ENCODE data around the gene P2RY8. TPM values are rescaled to one million over a fixed set of nuclear protein-coding genes. Genes with fewer than 3 reads are reported as not detected.

Gene P2RY8
- total RNA-seq, 1 experiment from 2014 or later = not detected

GRCh38 chrX:1511829-1512228 lies 25.2 kb downstream of the P2RY8 start:
- ChIA-PET POLR2A (ENCODE audit: low non-redundant PET) (no interaction called here), CTCF (no interaction called here)
- Histone ChIP-seq H3K4me3 (ENCODE audit: low read depth, low read length, poor library complexity, severe bottlenecking) (no peak overlapping the region), H3K36me3 (ENCODE audit: insufficient read depth, low read length, poor library complexity, severe bottlenecking) (no peaks in the 10 kb centered on the region), H3K27ac (ENCODE audit: low read depth, low read length, poor library complexity, severe bottlenecking) (no peak overlapping the region), H3K9me3 (ENCODE audit: low read depth, low read length, poor library complexity, severe bottlenecking) (no peaks in the 10 kb centered on the region), H3K4me1 (ENCODE audit: insufficient read depth, low read length, poor library complexity, severe bottlenecking) (no peaks in the 10 kb centered on the region), H3K27me3 (replicated peaks; ENCODE audit: insufficient read depth, low read depth, low read length, poor library complexity) (peaks cover 3% of the 10 kb centered on the region)
- BruUV-seq (replicated peaks) = no TSS peak
- DNase-seq (ENCODE audit: low spot score) = no peak
- no peak for TF ChIP-seq EZH2 (IDR thresholded peaks at IDR 0.05; ENCODE audit: borderline replicate concordance, low read depth, low read length, poor library complexity, severe bottlenecking)
- TF ChIP-seq CTCF (conservative IDR thresholded peaks at IDR 0.05; ENCODE audit: low read depth, low read length) = no peak
- intact Hi-C loops (cut with micrococcal nuclease; ENCODE audit: unreplicated experiment) = no loop called here

GRCh38 chrX:1511150-1511549 lies 25.8 kb downstream of the P2RY8 start:
- Histone ChIP-seq H3K27ac (ENCODE audit: low read depth, low read length, poor library complexity, severe bottlenecking) (no peak overlapping the region), H3K4me1 (ENCODE audit: insufficient read depth, low read length, poor library complexity, severe bottlenecking) (no peaks in the 10 kb centered on the region), H3K27me3 (replicated peaks; ENCODE audit: insufficient read depth, low read depth, low read length, poor library complexity) (peaks cover 3% of the 10 kb centered on the region), H3K36me3 (ENCODE audit: insufficient read depth, low read length, poor library complexity, severe bottlenecking) (no peaks in the 10 kb centered on the region), H3K9me3 (ENCODE audit: low read depth, low read length, poor library complexity, severe bottlenecking) (no peaks in the 10 kb centered on the region), H3K4me3 (ENCODE audit: low read depth, low read length, poor library complexity, severe bottlenecking) (no peak overlapping the region)
- intact Hi-C loops (cut with micrococcal nuclease; ENCODE audit: unreplicated experiment) = no loop called here
- no TSS peak for BruUV-seq (replicated peaks)
- no peak for DNase-seq (ENCODE audit: low spot score)
- TF ChIP-seq EZH2 (IDR thresholded peaks at IDR 0.05; ENCODE audit: borderline replicate concordance, low read depth, low read length, poor library complexity, severe bottlenecking) (no peak), CTCF (conservative IDR thresholded peaks at IDR 0.05; ENCODE audit: low read depth, low read length) (no peak)
- CTCF ChIA-PET = no interaction called here
- POLR2A ChIA-PET (ENCODE audit: low non-redundant PET) = no interaction called here

DNA sequence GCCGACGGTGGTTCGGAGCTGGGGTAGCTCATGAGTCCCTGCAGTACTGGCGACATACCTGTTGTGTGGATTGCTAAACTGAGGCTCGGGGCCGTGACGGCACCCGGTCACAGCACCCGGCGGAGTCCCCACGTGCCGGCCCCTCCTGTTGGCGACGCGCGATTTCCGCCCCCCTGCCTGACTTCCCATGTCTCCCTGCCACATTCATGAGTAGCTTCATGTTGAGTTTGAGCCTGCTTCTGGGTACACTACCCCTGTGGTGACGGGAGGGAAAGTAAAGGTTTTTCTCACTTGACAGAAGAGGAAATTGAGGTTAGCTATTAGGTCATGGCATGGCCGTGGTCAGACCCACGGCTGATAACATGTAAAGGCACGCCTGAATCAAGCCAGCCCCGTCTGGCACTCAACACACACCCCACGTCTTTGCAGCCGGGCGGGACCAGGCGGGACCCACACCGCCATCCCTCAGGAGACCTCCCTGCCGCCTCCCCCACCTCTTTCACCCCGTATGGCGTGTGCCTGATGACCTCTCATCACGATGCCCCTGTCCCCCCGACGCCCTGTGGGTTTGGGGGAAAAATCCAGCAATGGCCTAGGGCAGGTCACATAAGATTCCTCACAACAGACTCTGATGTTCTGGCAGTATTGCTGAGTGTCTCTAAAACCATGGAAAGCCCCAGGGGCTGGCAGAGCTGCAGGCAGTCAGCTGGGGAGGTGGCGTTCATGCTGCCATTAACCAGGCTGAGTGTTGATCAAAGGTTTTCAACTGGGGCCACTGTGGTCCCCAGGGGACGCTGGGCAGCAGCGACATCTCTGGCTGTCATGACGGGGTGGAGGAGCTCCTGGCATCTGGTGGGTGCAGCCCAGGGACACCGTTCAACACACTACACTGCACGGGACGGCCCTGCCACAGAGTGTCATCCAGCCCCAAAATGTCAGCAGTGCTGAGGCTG lies 29.2 kb downstream of the P2RY8 start:
- ChIA-PET CTCF (no interaction called here), POLR2A (ENCODE audit: low non-redundant PET) (no interaction called here)
- no peak for DNase-seq (ENCODE audit: low spot score)
- no peak overlapping the region for H3K4me3 ChIP-seq (ENCODE audit: low read depth, low read length, poor library complexity, severe bottlenecking)
- no peaks in the 10 kb centered on the region for H3K4me1 ChIP-seq (ENCODE audit: insufficient read depth, low read length, poor library complexity, severe bottlenecking)
- no peaks in the 10 kb centered on the region for H3K27me3 ChIP-seq (replicated peaks; ENCODE audit: insufficient read depth, low read depth, low read length, poor library complexity)
- no peak overlapping the region for H3K27ac ChIP-seq (ENCODE audit: low read depth, low read length, poor library complexity, severe bottlenecking)
- TF ChIP-seq CTCF (conservative IDR thresholded peaks at IDR 0.05; ENCODE audit: low read depth, low read length) (no peak), EZH2 (IDR thresholded peaks at IDR 0.05; ENCODE audit: borderline replicate concordance, low read depth, low read length, poor library complexity, severe bottlenecking) (no peak)
- intact Hi-C loops (cut with micrococcal nuclease; ENCODE audit: unreplicated experiment) = no loop called here
- no TSS peak for BruUV-seq (replicated peaks)
- H3K9me3 ChIP-seq (ENCODE audit: low read depth, low read length, poor library complexity, severe bottlenecking) = no peaks in the 10 kb centered on the region
- no peaks in the 10 kb centered on the region for H3K36me3 ChIP-seq (ENCODE audit: insufficient read depth, low read length, poor library complexity, severe bottlenecking)

All from A673 (cell line).